HUDEP-2 (cell line): Measurements from ENCODE around the gene PLEKHG4.

Source experiments
- DNase-seq, 76 experiments: peaks; one replicate each; lab custom pipeline; 2025; ENCODE audit not compliant: unreplicated experiment in 76 of 76; lab: John Stamatoyannopoulos, UW

PLEKHG4 gene

DNA sequence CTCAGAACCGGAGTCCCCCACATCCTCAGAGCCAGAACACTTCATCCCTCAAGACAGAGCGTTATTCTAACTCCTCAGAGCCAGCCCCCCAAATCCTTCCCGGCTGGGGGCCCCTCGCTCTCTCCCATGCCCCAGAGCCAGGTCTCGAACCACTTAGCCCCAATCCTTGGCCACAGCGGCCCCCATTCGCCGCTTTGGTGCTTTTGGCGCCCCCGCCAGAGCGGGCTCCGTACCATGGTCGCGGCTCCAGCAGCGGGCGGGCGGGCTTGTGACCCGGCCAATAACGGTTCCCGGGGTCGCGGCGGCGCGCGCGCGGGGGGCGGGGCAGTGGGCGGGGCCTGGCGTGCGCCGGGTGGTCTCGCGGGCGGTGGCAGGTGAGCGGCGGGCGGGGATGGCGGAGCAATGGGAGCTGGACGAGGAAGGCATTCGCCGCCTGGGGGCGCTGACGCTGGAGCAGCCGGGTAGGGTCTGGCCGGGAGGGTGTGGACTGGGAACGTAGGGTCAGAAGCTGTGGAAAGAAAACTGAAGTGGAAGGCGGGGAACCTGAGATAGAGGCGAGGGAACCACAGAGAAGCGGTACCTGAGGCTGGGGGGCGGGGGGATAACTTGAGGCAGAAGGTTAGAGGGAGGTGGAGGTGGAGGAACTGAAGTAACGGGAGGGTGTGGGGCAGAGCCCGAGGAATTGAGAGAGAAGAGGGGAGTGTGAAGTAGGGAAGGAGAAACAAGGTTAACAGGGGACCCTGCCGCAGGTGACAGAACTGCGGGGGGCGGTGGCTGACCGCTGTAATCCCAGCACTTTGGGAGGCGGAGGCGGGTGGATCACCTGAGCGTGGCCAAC is 47.4 kb downstream of the PLEKHG4 start, which contains the start of the genes KCTD19 and LRRC36:
Gene KCTD19, minus strand, starts transcription at position 270 of the 838 bp plus-strand sequence. Its CDS starts 34 bp downstream, at position 236.
Gene LRRC36, plus strand, starts transcription at position 344 of the 838 bp plus-strand sequence. Its CDS starts 48 bp downstream, at position 392.
- DNase-seq, result peak in 23 of 76 experiments; percentile 3 to 34 (median 14)

- no peak for DNase-seq
Measured at GRCh38 chr16:67327743-67328142, 48.4 kb downstream of the PLEKHG4 start.

GRCh38 chr16:67329901-67330300 is 50.6 kb downstream of the PLEKHG4 start:
- DNase-seq, result no peak

- no peak for DNase-seq
Measured at GRCh38 chr16:67333315-67333714, 54.0 kb downstream of the PLEKHG4 start.

- DNase-seq, result no peak
Measured at GRCh38 chr16:67336116-67336515, 56.8 kb downstream of the PLEKHG4 start.

GRCh38 chr16:67336648-67337047 is 57.3 kb downstream of the PLEKHG4 start:
- DNase-seq, result no peak
